Natural killer cell (primary cell): ENCODE data around the gene DSTN. TPM values are rescaled to one million over a fixed set of nuclear protein-coding genes. Genes with fewer than 3 reads are reported as not detected.

Source experiments
- ATAC-seq, 3 donors: fragments of 150-1000 bp in 2 of 3; fragments of 200-7000 bp in 1 of 3; cut with Tn5 transposase; 1 replicate in 1 of 3; 2 replicates in 2 of 3; pipeline ENCODE4 v1.10.0; 2021; ENCODE audit warnings: mild to moderate bottlenecking in 2 of 3, moderate library complexity in 2 of 3
- DNase-seq, 2 donors: peaks; one replicate each; pipeline versions ENCODE4 v3.0.0 to v3.0.0-alpha.2; 2013 to 2021; ENCODE audit warnings: mixed read lengths in 1 of 2
- H3K27ac ChIP-seq: one replicate; pipeline ENCODE4 v1.5.1; 2013; ENCODE audit warnings: mild to moderate bottlenecking, low read length
- H3K27me3 ChIP-seq: one replicate; pipeline ENCODE4 v1.6.1; 2013; ENCODE audit warnings: low read length; ENCODE audit not compliant: control insufficient read depth, insufficient read depth
- H3K36me3 ChIP-seq: one replicate; pipeline ENCODE4 v1.6.1; 2013; ENCODE audit warnings: low read length; ENCODE audit not compliant: control insufficient read depth, insufficient read depth
- H3K4me1 ChIP-seq: one replicate; pipeline ENCODE4 v1.6.1; 2013; ENCODE audit warnings: low read length; ENCODE audit not compliant: control insufficient read depth, insufficient read depth
- H3K4me3 ChIP-seq: one replicate; pipeline ENCODE4 v1.5.1; 2013; ENCODE audit warnings: low read length
- H3K9me3 ChIP-seq: one replicate; pipeline ENCODE4 v1.6.1; 2013; ENCODE audit warnings: low read length; ENCODE audit not compliant: control insufficient read depth, insufficient read depth
- H3K27ac Mint-ChIP-seq, 2 donors: one replicate each; pipeline ENCODE4 v1.8.0; 2022; ENCODE audit warnings: mild to moderate bottlenecking in 2 of 2, mixed read lengths in 2 of 2, moderate library complexity in 1 of 2
- H3K27me3 Mint-ChIP-seq, 2 donors: one replicate each; pipeline ENCODE4 v1.8.0; 2022; ENCODE audit warnings: low read depth in 2 of 2, mixed read lengths in 2 of 2
- H3K36me3 Mint-ChIP-seq: one replicate; pipeline ENCODE4 v1.8.0; 2022; ENCODE audit warnings: mixed read lengths
- H3K4me1 Mint-ChIP-seq, 2 donors: one replicate each; pipeline ENCODE4 v1.8.0; 2022; ENCODE audit warnings: mixed read lengths in 2 of 2
- H3K4me3 Mint-ChIP-seq: one replicate; pipeline ENCODE4 v1.8.0; 2022; ENCODE audit warnings: mild to moderate bottlenecking, moderate library complexity, mixed read lengths
- H3K9me3 Mint-ChIP-seq, 2 donors: one replicate each; pipeline ENCODE4 v1.8.0; 2022; ENCODE audit warnings: mixed read lengths in 2 of 2
- WGBS: methylation state at CpG from one replicate; pipeline ENCODE4 v1.1.7; 2013; ENCODE audit warnings: missing lambda C conversion rate; ENCODE audit not compliant: insufficient coverage; 5-methylcytosine and 5-hydroxymethylcytosine counted together
- intact Hi-C: fragments of 100-400 bp; cut with micrococcal nuclease; formaldehyde crosslinking; loops from one replicate; pipeline ENCODE4 v1.14.2; 2022
- total RNA-seq, 4 donors: library from RNA; stranded (reverse); fragments of 120-200 nt in 1 of 4; gene quantifications; one replicate each; pipeline versions ENCODE4 v1.2.3 to v1.2.4, GENCODE V29; 2013 to 2022
- TF ChIP-seq, protein P1 (sequence below): fragments of 200-600 bp; IDR thresholded peaks from one replicate; pipeline ENCODE4 v1.8.0; 2022; ENCODE audit warnings: antibody characterized with exemption

DSTN gene
- total RNA-seq, 3 donors from 2014 or later (not counting 1 experiment from before 2014, with no cell fraction given): 47.5 to 73.5 (median 70.0) TPM

DNA sequence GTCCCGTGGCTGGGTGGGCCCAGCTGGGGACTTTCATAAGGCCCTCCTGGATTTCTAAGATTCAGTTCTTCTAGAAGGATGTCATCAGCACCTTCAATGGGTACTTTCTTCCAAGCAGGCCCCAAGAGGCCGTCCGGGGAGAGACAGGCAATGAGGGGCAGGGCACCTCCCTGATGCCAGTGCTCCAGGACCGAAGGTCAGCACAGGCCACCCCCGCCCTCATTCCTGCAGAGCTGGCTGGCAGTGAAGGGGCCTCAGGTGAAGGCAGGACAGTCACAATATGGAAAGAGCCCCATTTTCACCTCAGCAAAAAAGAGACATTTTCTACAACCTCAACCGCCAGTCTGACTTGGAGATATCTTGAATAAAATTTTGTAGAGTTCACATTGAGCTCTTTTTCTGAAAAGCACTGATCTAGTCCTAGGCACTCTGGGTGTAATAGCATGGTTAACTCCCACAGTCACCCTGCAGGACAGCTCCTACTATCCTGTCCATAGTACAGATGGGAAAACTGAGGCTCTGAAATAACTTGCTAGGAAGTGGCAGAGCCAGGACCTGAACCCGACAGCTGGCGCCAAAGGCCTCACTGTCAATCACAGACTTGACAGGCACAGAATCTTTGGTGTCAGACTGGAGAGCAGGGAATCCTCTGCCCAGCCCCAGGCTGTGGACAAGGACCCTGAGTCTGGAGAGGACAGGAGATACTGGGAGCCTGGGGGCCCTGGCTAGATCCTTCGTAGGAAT lies 61.9 kb downstream of the DSTN start:
- TF ChIP-seq, protein P1, sequence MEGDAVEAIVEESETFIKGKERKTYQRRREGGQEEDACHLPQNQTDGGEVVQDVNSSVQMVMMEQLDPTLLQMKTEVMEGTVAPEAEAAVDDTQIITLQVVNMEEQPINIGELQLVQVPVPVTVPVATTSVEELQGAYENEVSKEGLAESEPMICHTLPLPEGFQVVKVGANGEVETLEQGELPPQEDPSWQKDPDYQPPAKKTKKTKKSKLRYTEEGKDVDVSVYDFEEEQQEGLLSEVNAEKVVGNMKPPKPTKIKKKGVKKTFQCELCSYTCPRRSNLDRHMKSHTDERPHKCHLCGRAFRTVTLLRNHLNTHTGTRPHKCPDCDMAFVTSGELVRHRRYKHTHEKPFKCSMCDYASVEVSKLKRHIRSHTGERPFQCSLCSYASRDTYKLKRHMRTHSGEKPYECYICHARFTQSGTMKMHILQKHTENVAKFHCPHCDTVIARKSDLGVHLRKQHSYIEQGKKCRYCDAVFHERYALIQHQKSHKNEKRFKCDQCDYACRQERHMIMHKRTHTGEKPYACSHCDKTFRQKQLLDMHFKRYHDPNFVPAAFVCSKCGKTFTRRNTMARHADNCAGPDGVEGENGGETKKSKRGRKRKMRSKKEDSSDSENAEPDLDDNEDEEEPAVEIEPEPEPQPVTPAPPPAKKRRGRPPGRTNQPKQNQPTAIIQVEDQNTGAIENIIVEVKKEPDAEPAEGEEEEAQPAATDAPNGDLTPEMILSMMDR: no peak
- Histone ChIP-seq H3K27me3 (no peaks in the 10 kb centered on the region), H3K9me3 (no peaks in the 10 kb centered on the region), H3K4me3 (no peak overlapping the region), H3K36me3 (peaks cover 67% of the 10 kb centered on the region), H3K4me1 (peaks cover 9% of the 10 kb centered on the region), H3K27ac (no peak overlapping the region)
- H3K4me1 Mint-ChIP-seq: peaks cover 0 to 7% of the 10 kb centered on the region in 2 donors
- ATAC-seq: no peak
- H3K9me3 Mint-ChIP-seq: no peaks in the 10 kb centered on the region
- H3K36me3 Mint-ChIP-seq: no peaks in the 10 kb centered on the region
- DNase-seq: no peak
- H3K27ac Mint-ChIP-seq: peak overlapping the region in 1 of 2 donors; percentile 31
- no peaks in the 10 kb centered on the region for H3K27me3 Mint-ChIP-seq
- intact Hi-C loops: no loop called here
- no peak overlapping the region for H3K4me3 Mint-ChIP-seq
- 96% methylated on average over 9 of the region's 9 CpGs for WGBS

DNA sequence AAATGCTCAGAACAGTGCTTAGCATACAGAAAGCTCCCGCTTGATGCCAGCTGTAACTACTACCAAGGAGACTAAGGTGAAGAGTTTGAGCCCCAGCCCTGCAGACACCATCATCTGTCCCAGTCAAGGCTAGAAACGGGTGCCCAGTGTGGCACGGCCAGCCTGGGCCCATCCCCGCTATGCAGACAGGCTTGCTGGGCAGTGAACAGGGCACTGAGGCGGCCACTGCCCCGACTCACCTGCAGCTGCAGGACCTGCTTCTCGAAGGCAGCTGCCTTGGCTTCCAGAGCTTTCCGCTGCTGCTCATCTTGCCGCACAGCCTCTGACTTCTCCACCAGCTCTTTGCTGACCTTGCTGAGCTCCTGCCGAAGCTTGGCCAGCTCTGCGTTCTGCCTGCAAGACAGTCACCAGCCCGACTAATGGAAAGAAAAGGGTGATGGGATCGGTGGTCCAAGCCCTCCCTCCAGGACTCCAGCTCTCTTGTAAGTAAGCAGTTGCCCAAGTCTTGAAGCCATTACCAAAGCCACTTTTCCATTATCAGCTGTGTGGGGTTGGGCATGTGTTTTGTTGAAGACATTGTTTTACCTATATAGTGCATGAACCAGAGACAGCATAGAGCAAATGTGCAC lies 63.5 kb downstream of the DSTN start:
- Mint-ChIP-seq H3K4me3 (no peak overlapping the region), H3K36me3 (no peaks in the 10 kb centered on the region), H3K27me3 (no peaks in the 10 kb centered on the region), H3K27ac (no peak overlapping the region), H3K4me1 (peaks cover 0 to 4% of the 10 kb centered on the region in 2 donors), H3K9me3 (no peaks in the 10 kb centered on the region)
- Histone ChIP-seq H3K36me3 (peaks cover 55% of the 10 kb centered on the region), H3K9me3 (no peaks in the 10 kb centered on the region), H3K27ac (no peak overlapping the region), H3K4me1 (peaks cover 9% of the 10 kb centered on the region), H3K27me3 (no peaks in the 10 kb centered on the region), H3K4me3 (no peak overlapping the region)
- 96% methylated on average over 13 of the region's 13 CpGs for WGBS
- TF ChIP-seq, protein P1: no peak
- no peak for DNase-seq
- ATAC-seq: no peak
- intact Hi-C loops: no loop called here

DNA sequence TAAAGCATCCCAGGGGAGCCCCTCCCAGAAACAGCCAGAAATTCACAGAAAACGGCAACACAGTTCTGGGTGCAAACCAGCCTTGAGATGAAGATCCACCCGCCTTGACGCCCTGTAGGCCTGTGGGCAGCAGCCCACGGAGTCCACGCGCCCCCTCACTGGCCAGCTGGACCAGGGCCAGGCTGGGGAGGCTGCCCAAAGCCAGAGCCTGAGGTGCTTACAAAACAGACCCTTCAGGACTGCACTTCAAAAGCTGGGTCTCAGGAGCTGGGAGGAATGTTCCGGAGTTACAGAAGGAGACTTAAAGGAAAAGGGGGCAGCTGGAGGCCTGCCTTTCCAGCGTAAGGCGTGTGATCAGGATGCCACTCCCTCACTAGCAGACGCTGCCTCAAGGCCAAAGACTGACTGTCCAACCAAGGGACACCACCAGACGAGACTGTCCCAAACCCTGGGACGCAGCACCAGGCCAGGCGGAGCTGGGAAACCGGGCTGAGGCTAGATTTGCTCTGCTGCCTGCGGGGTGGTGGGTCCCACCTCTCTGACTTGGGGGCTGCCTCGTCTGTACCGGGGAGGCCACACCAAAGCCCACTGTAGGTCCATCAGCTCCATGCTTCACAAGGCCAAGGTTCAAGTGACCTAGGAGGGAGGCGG lies 64.1 kb downstream of the DSTN start:
- intact Hi-C loops: no loop called here
- peaks cover 56% of the 10 kb centered on the region for H3K36me3 ChIP-seq
- TF ChIP-seq, protein P1: no peak
- DNase-seq (no peak), ATAC-seq (no peak)
- H3K27me3 ChIP-seq: no peaks in the 10 kb centered on the region
- Mint-ChIP-seq H3K27ac (no peak overlapping the region), H3K9me3 (no peaks in the 10 kb centered on the region), H3K27me3 (no peaks in the 10 kb centered on the region), H3K36me3 (no peaks in the 10 kb centered on the region), H3K4me1 (no peaks in the 10 kb centered on the region), H3K4me3 (no peak overlapping the region)
- H3K9me3 ChIP-seq: no peaks in the 10 kb centered on the region
- H3K27ac ChIP-seq: no peak overlapping the region
- no peak overlapping the region for H3K4me3 ChIP-seq
- peaks cover 9% of the 10 kb centered on the region for H3K4me1 ChIP-seq
- 92% methylated on average over 18 of the region's 18 CpGs for WGBS
